T-helper 1 cell treated with Interleukin-12 subunit alpha and Interleukin-12 subunit beta and Interleukin-4 antibody, amounts not matched to agents 30 μg/mL and 1 μg/mL, for 36 hours (primary cell): Measurements from ENCODE around the gene SUPT6H.
"Not testable (repeated sequence)": the region's sequence is repeated elsewhere in the genome, so short reads cannot be mapped to it uniquely, and the experiment has no call there.

ENCODE experiments used
- H3K27ac Mint-ChIP-seq: one replicate; pipeline ENCODE4 v1.8.0; 2021; ENCODE audit warnings: mild to moderate bottlenecking, mixed read lengths
- H3K27me3 Mint-ChIP-seq: one replicate; pipeline ENCODE4 v1.8.0; 2021; ENCODE audit warnings: low read depth, mixed read lengths
- H3K36me3 Mint-ChIP-seq: one replicate; pipeline ENCODE4 v1.8.0; 2021; ENCODE audit warnings: low read depth, mixed read lengths
- H3K4me1 Mint-ChIP-seq: one replicate; pipeline ENCODE4 v1.8.0; 2021; ENCODE audit warnings: low read depth, mixed read lengths
- H3K4me3 Mint-ChIP-seq: one replicate; pipeline ENCODE4 v1.8.0; 2021; ENCODE audit warnings: mild to moderate bottlenecking, moderate library complexity, mixed read lengths
- H3K9me3 Mint-ChIP-seq: one replicate; pipeline ENCODE4 v1.8.0; 2021; ENCODE audit warnings: mixed read lengths

SUPT6H gene

DNA sequence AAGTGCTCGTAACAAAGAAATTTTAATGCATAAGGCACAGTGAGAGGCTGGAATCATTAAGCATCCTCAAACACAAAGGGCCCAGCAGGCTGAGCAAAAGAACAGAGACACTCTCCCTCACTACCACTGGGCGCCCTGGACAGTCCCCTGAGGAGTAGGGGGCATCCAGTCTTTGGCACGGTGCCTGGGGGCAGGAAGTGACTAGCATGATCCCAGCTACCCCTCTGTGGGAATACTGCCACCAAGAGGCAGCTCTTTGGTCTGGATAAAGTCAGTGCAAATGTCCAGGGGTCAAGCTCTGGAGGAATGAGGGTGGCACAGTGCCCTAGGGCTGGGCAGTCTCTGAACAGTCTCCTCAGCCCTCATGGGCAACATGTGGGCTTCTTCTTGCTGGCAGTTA lies 52.3 kb downstream of the SUPT6H start:
- no peaks in the 10 kb centered on the region for H3K9me3 Mint-ChIP-seq
- H3K4me1 Mint-ChIP-seq: peaks cover 26% of the 10 kb centered on the region
- peaks cover 33% of the 10 kb centered on the region for H3K27me3 Mint-ChIP-seq
- no peaks in the 10 kb centered on the region for H3K36me3 Mint-ChIP-seq
- no peak overlapping the region for H3K4me3 Mint-ChIP-seq
- H3K27ac Mint-ChIP-seq: no peak overlapping the region

DNA sequence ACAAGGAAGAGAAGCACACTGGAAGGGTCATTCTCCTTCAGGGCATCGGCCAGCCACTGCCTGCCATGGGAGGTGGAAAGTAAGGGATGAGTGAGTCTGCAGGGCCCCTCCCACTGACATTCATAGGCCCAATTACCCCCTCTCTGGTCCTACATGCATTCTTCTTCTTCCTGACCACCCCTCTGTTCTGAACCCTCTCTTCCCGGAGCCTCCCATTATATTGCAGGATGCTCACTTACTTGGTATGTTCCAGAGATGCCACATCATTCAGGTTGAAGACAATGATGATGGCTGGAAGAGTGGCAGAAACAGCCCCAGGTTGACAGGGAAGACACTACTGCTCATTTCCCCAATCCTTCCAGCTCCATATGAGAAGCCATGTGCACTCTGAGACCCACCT lies 53.2 kb downstream of the SUPT6H start:
- Mint-ChIP-seq H3K9me3 (no peaks in the 10 kb centered on the region), H3K36me3 (peaks cover 6% of the 10 kb centered on the region), H3K27me3 (peaks cover 35% of the 10 kb centered on the region), H3K4me1 (peaks cover 29% of the 10 kb centered on the region), H3K27ac (no peak overlapping the region), H3K4me3 (no peak overlapping the region)

DNA sequence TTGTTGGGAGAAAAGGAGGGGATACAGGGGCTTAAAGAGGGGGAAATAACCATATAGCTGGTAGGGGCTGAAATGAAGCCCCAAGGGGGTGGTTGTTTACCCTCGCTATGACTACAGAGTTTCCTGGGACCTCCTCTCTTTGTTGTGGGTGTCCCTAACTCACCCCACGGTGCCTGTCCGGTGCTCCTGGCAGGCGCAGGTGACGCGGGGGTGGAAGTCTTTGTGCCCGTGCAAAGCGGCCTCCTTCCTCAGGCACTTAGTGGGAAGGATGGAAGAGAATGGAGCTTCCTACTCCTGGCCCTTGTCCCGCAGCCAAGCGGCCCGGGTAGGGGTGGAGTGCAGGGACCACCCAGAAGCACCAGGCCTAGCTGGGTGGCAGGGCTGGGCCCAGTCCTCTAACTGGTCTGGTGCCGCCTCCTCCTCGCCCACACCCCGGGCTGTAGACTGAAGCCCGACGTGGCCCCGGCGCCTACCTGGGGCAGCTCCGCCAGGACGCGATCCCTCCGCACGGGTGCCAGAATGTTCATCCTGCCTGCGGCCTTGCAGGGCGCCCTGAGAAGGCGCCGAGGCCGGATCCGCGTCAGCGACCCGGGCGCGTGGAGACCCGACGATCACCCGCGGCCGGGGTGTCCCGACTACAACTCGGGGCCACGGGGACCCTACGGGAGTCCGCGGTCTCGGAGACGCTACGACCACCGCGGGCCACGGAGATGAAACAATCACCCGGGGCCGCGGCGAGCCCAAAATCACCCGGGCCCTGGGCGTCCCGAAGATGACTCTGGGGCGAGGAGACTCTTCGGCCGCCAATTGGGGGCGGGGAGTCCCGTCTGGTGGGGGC lies 55.0 kb downstream of the SUPT6H start:
- H3K27me3 Mint-ChIP-seq: peaks cover 35% of the 10 kb centered on the region
- H3K4me3 Mint-ChIP-seq: peak overlapping the region; percentile 46
- H3K36me3 Mint-ChIP-seq: peaks cover 20% of the 10 kb centered on the region
- H3K9me3 Mint-ChIP-seq: no peaks in the 10 kb centered on the region
- H3K27ac Mint-ChIP-seq: no peak overlapping the region
- H3K4me1 Mint-ChIP-seq: peaks cover 31% of the 10 kb centered on the region

DNA sequence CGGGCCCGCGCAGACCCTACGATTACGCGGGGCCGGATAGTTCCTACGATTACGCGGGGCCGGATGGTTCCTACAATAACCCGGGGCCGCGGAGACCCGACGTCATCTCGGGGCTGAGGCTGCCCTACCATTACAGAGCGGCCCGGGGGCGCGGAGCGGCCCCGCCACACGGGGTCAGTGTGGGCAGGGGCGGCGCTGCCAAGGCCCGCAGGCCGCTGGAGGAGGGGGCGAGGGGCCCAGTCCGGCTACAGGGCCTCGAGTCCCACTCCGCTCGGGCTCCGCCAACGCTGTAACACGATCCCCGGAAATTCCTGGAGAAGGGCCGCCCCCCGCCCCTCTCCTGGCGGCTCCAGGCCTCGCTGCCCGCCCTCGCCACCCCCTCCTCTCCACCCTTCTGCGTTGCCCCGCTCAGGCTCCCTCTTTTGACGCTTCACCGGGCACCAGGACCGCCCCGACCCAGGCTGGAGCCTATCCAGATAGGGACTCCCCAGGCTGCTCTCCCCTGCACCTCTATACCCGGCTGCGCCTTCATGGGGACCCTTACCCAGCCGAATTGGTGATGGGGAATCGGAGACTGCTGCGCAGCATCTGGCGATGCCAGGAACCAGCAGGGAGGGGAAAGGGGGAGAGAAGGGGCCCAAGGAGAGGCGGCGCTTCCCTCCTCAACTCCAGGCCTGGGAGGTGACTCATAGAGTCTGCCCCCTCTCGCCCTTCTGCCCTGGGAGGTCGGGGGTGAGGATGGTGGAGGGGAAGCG lies 55.8 kb downstream of the SUPT6H start, which contains the start of gene RAB34:
Gene RAB34 (minus strand): TSS at position 291 of the 755 bp plus-strand sequence. CDS start 602 bp downstream, outside the sequence.
- peak within 1 kb of the TSS; percentile 84 for H3K27ac Mint-ChIP-seq
- H3K4me3 Mint-ChIP-seq: peak within 1 kb of the TSS; percentile 72
- peaks cover 31% of the 10 kb centered on the region for H3K4me1 Mint-ChIP-seq
- H3K27me3 Mint-ChIP-seq: peaks cover 35% of the 10 kb centered on the region
- H3K36me3 Mint-ChIP-seq: peaks cover 27% of the 10 kb centered on the region
- H3K9me3 Mint-ChIP-seq: no peaks in the 10 kb centered on the region

DNA sequence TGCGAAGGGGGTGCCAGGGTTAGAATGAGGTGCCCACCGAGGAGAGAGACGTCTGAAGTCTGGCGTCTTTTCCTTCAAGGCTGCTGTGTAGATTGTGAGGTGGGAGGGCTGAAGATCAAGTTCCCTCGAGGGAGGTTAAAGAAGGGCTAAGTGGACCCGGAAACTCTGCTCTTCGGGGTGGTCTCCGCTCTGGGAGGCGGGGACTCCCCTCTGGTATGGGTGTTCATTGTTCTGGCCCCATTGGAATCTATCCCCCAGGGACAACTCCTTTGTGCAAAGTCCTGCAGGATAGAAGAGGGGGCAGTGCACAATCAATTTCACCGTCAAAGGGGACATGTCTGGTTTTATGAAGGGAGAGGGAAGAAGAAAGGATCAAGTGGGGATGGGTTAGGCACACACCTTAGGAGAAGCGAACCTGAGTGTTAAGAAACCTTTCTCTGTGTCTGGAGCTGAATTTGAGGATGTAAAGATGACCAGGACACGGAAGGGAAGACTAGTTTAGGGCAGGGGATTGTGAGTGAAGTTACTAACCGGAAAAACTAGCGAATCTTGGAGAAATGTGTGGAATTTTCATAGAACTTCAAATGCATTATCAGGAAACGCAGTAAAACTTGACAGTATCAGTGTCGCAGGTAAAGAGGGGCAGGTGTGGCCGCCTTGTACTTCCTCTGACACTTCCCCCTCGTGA lies 56.5 kb downstream of the SUPT6H start:
- peak overlapping the region; percentile 84 for H3K27ac Mint-ChIP-seq
- no peaks in the 10 kb centered on the region for H3K9me3 Mint-ChIP-seq
- H3K27me3 Mint-ChIP-seq: peaks cover 35% of the 10 kb centered on the region
- H3K4me3 Mint-ChIP-seq: peak overlapping the region; percentile 72
- peaks cover 29% of the 10 kb centered on the region for H3K36me3 Mint-ChIP-seq
- peaks cover 31% of the 10 kb centered on the region for H3K4me1 Mint-ChIP-seq

DNA sequence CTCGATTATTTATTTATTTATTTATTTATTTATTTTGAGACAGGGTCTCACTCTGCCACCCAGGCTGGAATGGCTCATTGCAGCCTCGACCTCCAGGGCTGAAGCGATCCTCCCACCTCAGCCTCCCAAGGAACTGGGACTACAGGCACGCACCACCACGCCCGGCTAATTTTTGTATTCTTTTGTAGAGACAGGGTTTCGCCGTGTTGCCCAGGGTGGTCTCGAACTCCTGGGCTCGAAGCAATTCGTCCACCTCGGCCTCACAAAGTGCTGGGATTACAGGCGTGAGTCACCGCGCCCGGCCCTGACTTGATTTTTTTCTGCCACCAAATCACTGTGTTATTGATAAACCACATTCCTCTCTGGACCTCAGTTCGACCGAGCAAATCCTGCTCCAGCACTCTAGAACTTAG lies 57.0 kb downstream of the SUPT6H start:
- peaks cover 35% of the 10 kb centered on the region for H3K27me3 Mint-ChIP-seq
- H3K27ac Mint-ChIP-seq: peak overlapping the region; percentile 96
- peaks cover 34% of the 10 kb centered on the region for H3K4me1 Mint-ChIP-seq
- H3K36me3 Mint-ChIP-seq: peaks cover 35% of the 10 kb centered on the region
- no peaks in the 10 kb centered on the region for H3K9me3 Mint-ChIP-seq
- peak overlapping the region; percentile 97 for H3K4me3 Mint-ChIP-seq

DNA sequence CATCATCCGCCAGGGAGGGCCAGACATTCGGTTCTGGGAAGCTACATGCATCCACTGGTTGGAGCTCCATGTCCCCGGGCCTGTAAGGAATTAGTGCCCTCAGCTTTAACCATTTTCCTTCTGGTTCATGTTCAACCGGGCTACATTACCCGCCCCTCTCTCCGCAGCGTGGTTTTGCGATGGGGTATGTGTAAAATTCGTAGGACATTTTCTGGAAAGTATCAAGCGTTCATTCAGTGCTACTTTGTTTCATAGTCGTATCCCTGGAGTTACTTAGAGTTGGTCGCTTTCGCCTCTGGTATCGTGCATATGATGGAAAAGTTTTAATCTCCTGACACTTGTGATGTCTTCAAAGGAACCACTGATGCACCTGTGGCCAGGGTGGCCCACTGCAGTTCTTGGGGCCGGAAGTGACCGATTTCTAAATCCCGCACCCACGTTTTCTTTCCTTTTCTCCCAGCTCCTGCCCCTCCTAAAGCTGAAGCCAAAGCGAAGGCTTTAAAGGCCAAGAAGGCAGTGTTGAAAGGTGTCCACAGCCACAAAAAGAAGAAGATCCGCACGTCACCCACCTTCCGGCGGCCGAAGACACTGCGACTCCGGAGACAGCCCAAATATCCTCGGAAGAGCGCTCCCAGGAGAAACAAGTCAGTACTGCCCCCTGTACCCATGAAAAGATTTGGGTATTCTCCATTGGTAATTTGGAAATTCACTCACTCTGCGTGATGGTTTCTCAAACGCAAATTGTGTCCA lies 58.4 kb downstream of the SUPT6H start:
- Mint-ChIP-seq H3K27me3 (peaks cover 24% of the 10 kb centered on the region), H3K4me1 (peaks cover 45% of the 10 kb centered on the region), H3K27ac (peak overlapping the region; percentile 96), H3K9me3 (no peaks in the 10 kb centered on the region), H3K36me3 (peaks cover 46% of the 10 kb centered on the region), H3K4me3 (peak overlapping the region; percentile 97)

DNA sequence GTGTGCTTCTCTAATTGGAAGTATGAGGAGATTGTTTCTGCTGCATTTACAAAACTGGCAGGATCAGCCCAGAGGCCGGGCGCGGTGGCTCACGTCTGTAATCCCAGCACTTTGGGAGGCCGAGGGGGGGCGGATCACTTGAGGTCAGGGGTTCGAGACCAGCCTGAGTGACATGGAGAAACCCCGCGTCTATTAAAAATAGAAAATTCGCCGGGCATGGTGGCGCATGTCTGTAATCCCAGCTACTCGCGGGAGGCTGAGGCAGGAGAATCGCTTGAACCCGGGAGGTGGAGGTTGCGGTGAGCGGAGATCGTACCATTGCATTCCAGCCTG lies 59.0 kb downstream of the SUPT6H start:
- H3K27me3 Mint-ChIP-seq: peaks cover 18% of the 10 kb centered on the region

DNA sequence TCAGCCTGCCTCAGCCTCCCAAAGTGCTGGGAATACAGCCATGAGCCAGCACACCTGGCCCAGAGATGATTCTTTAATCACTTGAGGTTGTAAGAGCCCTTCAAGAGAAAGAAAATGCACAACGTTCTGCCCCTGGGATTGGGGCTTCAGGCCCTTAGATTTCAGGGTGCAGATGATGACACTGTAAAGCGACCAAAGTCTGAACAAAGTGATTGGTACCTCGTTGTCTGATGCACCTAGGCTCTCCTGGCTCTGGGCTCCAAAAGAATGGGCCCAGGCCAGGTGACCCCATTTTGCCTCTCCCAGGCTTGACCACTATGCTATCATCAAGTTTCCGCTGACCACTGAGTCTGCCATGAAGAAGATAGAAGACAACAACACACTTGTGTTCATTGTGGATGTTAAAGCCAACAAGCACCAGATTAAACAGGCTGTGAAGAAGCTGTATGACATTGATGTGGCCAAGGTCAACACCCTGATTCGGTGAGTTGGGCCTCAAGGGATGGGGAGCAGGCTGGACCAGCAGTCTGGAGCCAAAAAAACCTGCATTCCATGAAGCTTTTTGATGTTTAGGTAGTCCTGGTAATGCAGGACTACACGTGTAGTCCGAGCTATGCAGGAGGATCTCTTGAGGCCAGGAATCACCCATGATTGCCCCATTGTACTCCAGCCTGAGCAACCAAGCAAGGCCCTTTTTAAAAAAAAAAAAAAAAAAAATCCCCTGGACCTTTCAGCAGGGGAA lies 60.6 kb downstream of the SUPT6H start:
- peaks cover 12% of the 10 kb centered on the region for H3K27me3 Mint-ChIP-seq
- H3K9me3 Mint-ChIP-seq: no peaks in the 10 kb centered on the region
- peaks cover 56% of the 10 kb centered on the region for H3K4me1 Mint-ChIP-seq
- peaks cover 46% of the 10 kb centered on the region for H3K36me3 Mint-ChIP-seq
- H3K27ac Mint-ChIP-seq: no peak overlapping the region
- H3K4me3 Mint-ChIP-seq: peak overlapping the region; percentile 44

More for the DNA sequence above, 59.0 kb downstream of the SUPT6H start:
- peaks cover 46% of the 10 kb centered on the region for H3K36me3 Mint-ChIP-seq
- H3K4me1 Mint-ChIP-seq: peaks cover 48% of the 10 kb centered on the region
- peak overlapping the region; percentile 96 for H3K27ac Mint-ChIP-seq
- not testable (repeated sequence) for H3K9me3 Mint-ChIP-seq
- peak overlapping the region; percentile 97 for H3K4me3 Mint-ChIP-seq

DNA sequence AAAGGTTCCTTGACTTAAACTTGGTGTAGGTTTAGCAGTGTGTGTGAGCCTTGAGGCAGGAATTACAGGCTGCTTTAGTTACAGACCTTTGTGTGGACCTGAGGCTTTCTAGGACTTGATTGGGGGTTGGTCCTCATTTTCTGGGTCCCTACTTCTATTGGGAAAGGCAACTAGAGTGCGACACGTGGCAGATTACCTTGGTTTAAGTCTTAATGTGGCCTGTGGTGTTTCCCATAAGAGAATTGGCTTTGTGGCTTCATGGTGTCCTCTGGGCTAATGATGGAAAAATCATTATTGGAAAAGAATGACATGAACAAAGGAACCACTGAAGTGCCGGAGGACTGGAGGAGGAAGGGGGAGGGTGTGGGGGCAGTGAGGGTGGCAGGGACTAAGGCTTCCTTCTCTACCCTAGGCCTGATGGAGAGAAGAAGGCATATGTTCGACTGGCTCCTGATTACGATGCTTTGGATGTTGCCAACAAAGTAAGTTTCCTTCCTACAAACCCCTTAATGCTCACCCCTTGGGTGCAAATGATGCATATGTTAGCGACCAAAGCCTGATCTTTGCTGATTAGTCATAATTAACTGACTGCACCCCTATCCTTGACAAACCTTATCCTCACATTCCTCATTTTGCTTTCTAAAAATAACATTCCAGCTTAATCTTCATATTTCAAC lies 61.3 kb downstream of the SUPT6H start:
- Mint-ChIP-seq H3K36me3 (peaks cover 46% of the 10 kb centered on the region), H3K27ac (peak overlapping the region; percentile 72), H3K27me3 (peaks cover 7% of the 10 kb centered on the region), H3K4me3 (peak overlapping the region; percentile 37), H3K4me1 (peaks cover 55% of the 10 kb centered on the region), H3K9me3 (no peaks in the 10 kb centered on the region)

DNA sequence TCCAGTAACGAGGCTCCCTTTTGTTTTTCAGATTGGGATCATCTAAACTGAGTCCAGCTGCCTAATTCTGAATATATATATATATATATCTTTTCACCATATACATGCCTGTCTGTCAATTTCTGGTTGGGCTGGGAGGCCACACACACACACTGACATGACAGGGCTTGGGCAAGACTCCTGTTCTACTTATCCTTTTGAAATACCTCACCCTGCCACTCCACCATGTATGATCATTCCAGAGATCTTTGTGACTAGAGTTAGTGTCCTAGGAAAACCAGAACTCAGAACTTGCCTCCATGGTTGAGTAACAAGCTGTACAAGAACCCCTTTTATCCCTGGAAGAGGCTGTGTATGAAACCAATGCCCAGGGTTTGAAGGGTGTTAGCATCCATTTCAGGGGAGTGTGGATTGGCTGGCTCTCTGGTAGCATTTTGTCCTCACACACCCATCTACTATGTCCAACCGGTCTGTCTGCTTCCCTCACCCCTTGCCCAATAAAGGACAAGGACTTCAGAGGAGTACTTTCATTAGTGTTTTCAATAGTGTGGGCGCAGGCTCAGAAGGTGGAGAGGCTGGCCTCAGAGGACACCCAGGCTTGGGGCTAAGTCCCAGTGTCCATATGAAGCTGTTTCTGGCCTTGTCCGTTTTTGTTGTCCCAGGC lies 62.0 kb downstream of the SUPT6H start:
- not testable (repeated sequence) for H3K27me3 Mint-ChIP-seq, H3K9me3 Mint-ChIP-seq
- Mint-ChIP-seq H3K36me3 (peaks cover 46% of the 10 kb centered on the region), H3K4me3 (peak overlapping the region; percentile 83), H3K27ac (peak overlapping the region; percentile 72), H3K4me1 (peaks cover 53% of the 10 kb centered on the region)

DNA sequence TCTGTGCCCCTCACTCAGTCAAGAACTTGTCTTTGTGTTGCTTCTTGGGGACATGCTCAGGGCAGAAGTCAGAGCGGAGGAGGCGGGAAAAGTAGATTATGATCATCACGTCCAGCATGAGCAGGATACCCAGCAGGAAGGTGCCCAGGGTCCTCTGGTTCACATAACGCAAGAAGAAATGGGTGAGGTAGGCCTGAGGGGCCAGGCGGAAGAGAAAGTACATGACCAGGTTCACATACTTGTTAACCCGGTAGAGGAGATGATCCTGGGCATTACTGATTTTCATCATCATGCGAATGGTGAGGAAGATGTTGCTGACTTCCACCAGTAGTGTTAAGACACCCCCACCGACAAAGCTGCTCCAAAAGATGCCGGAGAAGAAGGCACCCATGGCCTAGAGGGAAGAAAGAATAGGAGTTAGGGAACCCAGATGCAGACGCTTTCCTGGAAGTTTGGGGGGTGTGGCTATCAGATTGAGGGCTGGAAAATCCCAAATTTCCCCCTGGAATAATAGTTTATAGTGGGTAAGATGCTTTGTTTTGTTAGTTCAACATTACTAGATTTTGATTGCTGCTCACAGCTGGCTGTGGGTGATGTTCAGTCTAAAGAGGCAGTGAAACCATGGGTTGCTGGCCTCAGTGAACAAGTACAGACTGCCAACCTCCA lies 62.6 kb downstream of the SUPT6H start:
- Mint-ChIP-seq H3K4me3 (peak overlapping the region; percentile 83), H3K4me1 (peaks cover 53% of the 10 kb centered on the region), H3K9me3 (no peaks in the 10 kb centered on the region), H3K36me3 (peaks cover 46% of the 10 kb centered on the region), H3K27me3 (no peaks in the 10 kb centered on the region), H3K27ac (peak overlapping the region; percentile 73)
